CD4-positive, alpha-beta T cell treated with Interleukin-4 for 4 hours (primary cell): ENCODE results near the gene UCMA.
"Not testable (repeated sequence)": the region's sequence is repeated elsewhere in the genome, so short reads cannot be mapped to it uniquely, and the experiment has no call there.

Source experiments
- DNase-seq: peaks from one replicate; pipeline ENCODE4 v3.0.0-alpha.2; 2020

The UCMA gene, protein sequence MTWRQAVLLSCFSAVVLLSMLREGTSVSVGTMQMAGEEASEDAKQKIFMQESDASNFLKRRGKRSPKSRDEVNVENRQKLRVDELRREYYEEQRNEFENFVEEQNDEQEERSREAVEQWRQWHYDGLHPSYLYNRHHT

DNA sequence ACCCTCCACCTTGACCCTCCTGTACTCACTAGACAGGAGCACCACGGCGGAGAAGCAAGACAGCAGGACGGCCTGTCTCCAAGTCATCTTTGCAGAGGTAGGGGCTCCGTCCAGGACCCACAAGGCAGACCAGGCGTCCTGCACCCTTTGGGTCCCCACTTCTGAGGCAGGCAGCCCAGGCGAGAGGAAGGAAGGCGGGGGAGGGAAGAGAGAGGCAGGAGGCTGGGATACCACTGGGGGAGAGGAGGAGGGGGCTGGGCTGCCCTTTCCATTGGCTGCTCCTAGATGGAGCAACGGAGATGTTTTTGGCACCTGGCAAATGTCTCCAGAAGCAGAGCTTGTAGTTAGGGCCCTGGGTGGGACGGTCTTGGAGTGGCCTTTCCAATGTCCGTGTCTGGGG, at the start of gene UCMA:
Gene UCMA (minus strand): TSS at position 203 of the 400 bp plus-strand sequence. CDS start 116 bp downstream, at position 87.
- DNase-seq, result no peak

DNA sequence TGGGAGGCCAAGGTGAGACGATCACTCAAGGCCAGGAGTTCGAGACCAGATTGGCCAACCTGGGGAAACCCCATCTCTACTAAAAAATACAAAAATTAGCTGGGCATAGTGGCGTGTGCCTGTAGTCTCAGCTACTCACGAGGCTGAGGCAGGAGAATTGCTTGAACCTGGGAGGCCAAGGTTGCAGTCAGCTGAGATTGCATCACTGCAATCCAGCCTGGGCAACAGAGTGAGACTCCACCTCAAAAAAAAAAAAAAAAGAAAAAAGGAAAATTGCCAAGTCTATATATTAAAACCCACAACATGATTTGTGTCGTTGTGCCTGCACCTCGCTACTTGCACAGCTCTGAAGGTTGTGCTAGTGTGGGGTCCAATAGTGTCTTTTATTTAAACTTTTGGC, 48.2 kb upstream of the UCMA start:
- not testable (repeated sequence) for DNase-seq

DNA sequence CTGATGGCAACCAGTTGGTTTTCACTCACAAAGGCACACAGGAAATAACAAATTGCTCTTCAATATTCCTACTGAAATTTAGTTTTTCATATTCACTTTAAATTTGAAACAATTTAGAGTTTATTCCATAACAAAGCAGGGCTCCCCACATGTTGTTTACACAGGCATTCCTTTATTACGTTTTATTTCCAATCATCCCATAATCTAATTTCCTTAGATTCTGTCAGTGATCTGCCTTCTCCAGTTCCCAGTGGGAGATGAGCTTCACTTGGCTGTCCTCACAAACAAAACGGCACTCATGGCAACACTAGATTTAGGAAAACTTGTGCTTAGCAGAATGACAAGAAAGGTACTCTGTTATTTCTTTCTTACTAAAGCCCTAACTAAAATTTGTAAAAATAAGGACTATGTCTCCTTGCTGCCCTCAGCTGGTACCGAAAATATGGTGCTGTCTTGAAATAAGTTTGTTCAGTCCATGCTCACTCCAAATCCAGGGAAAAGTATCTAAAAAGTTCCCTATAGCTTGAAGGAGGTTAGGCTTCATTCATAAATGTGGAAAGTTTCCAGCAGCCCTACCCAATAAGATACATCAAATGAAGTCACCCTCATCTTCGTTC, 42.7 kb upstream of the UCMA start:
- no peak for DNase-seq

DNA sequence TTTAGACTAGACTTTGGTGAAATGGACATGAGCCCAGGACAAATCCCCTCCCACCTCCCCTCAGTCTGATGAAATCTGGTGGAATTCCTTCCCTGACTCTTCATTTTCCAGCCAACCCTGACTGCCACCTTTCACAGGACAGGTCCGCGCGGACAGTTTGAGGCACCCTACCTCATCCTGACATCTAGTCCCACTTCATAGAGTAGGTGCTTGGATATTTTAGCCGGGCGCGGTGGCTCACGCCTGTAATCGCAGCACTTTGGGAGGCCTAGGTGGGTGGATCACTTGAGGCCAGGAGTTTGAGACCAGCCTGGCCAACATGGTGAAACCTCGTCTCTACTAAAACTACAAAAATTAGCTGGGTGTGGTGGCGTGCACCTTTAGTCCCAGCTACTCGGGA, 42.0 kb upstream of the UCMA start:
- not testable (repeated sequence) for DNase-seq

DNA sequence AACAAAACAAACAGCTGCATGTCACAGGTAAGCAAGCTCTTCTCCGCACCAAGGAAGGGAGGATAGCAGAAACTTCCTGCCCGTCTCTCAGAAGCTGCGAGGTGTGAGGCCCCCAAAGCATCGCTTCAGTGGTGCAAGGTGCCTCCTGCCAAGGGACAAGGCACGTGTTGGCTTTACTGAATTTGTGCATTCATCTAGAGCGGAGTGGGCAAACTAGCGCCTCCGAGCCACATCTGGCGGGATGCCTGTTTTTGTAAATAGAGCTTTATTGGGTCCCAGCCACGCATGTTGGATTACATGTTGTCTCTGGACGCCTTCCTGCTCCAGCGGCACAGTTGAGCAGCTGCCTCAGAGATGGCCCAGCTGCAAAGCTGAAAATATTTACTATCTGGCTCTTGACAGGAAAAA, 38.0 kb upstream of the UCMA start:
- no peak for DNase-seq

DNA sequence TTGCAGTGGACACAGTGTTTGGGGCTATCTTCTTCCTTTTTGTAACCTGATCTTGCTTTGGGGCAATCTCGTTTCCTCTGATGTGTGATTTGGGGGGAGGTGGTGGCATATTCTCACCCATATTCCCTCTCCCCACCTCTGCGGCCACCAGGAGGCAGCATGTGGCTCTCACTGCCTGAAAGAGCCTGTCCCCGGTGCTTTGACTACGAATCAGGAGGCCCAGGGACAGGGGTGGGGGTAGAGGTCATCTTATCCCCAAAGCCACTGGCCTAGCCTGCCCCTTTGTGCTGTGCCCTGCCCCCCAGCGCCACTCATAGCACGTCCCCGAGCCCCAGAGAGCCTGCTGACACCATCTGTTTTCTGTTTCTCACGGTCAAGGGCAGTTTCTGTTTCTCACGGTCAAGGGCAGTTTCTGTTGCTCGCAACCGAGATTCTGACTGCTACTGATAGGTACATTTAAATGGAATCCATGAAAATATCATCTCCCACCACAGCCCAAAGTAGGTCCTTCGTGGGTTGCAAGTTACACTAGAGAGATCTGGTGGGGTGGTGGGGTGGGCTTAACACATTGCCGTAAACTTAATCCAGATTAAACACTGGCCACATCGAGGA, 37.5 kb upstream of the UCMA start:
- peak; percentile 35 for DNase-seq

DNA sequence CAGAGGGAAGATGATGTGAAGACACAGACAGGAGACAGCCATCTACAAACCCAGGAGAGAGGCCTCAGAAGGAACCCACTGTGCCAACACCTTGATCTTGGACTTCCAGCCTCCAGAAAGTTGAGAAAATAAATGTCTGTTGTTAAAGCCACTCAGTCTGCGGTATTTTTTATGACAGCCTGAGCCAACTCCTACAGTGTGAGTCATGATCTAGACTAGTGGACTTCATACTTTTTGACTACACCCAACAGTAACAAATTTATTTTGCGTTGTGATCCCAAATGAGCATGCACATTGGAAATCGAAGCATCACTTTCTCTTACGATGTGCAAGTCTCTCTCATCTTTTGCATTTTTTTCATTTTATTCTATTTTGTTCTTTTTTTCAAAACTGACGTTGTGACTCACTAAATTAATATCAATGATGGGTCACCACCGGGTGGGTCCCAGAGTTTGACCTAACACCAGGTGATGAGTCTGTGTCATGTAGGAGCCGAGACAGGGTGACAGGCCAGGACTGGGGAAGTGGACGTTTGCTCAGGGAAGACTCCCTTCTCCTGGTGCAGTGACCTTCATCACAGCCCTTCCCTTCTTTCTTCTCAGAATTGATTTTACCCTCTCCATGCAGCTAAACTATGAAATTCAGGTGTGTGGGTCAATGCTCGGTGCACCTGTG, 36.8 kb upstream of the UCMA start:
- DNase-seq, result no peak

DNA sequence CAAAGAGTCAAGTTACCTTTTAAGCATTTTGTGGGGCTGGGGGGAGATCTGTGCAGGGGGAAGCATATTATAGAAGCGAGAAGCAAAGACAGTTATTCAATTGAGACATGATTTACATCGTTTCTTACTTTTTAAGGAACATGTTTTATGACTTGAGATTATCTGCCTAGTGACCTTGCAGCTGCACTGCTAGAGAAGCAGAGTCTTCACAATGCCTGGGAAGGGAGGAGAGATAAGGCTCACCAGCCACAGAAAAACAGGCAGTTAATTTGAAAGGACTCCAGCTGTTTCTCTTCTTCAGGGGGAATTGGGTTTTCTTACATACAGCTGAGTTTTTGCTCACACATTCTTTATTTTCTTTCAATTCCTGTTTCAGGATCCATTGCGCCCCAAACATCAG, 34.7 kb upstream of the UCMA start:
- DNase-seq, result no peak

DNA sequence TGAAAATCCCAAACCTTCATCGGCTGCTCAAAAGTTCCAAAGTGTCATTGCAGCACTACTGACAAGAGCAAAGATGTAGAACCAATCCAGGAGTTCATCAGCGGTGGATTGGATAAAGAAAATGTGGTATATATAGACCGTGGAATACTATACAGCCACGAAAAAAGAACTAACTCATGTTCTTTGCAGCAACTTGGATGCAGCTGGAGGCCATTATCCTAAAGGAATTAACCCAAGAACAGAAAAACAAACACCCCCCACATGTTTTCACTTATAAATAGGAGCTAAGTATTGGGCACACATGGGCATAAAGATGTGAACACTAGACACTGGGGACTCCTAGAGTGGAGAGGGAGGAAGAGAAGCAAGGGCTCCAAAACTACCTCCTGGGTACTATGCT, 34.1 kb upstream of the UCMA start:
- no peak for DNase-seq

DNA sequence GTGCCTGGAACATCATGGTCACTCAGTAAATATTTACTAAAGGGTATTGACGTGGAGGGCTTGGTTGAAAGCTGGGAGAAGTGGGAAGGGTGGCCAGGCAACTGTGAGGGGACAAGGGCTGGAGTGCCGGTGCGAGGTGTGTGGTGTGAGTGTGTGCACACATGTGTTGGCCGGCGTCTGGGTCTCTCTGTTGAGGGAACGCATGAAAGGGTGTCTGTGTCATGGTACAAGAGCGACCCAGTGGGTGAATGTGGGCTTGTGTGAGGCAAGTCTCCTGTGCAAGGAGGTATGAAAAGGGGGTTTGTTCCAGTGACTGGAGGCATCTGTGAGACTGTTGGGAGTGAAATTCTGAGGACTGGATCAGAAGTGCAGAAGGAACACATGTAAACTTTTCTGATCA, 29.4 kb upstream of the UCMA start:
- DNase-seq, result no peak

DNA sequence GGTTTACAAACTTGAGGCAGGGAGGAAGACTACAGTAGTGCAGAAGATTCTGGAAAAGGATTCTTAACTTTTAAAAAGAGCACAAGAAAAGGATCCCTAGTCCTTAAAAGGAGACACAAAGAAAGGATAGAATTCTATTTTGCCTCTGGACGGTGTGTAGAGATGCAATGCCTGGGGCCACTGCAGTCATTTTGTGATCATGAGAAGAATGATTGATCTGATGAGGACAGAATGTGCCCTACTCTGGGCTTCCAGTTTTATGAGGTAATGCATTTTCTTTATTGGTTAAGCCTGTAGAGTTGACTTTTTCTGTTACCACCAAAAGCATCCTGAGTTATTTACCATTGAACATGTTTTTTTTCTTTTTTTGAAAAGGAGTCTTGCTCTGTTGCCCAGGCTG, 28.3 kb upstream of the UCMA start:
- DNase-seq, result no peak

DNA sequence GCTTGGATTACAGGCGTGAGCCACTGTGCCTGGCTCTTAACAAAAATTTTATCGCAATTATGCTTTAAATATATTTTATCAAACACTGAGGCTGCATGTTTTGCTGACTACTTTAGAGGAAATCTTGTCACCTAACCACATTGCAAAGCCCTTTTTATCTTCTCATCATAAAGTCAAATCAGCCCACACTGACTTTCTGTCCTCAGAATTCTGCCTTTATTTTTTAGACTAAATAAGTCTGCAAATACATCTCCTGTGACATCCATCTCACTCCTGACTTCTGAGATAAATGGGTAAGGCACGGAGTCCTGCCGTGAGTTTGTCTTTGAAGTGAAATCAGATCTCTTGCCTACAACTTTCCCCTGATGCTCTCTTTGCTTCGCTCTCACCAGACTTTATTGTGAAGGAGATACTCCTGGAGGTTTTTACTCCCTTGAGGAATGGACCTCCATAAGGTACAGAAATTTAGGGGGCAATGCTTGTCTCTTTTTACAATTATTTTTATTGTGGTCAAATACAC, 23.5 kb upstream of the UCMA start:
- no peak for DNase-seq

DNA sequence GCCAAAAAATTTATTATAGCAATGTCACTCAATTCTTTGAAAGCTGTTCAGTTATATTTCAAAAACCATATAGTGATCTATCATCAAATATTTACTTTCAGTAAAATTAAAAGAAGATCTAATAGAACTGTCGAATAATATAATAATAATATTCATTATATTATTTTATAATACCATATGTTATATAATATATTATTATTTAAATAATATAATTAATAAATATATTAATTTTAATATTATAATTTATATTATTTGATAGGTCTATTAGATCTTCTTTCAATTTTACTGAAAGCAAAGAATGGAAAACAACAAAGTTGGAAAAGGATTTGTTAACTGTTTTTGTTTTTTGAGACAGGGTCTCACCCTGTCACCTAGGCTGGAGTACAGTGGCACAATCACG, 22.5 kb upstream of the UCMA start:
- no peak for DNase-seq

DNA sequence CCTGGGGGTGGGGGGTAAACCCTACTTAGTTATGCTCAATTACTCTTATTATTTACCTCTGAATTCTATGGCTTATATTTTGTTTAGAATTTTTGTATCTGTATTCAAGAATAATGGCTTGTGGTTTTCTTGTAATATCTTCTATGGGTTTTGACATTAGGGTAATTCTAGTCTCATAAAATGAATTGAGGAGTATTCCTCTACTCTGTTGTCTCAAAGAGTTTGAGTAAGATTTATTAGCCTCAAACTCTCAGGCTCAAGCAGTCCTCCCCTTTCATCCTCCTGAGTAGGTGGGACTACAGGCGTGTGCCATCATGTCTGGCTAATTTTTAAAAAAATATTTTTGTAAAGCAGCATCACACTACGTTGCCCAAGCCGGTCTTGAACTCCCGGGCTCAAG, 19.6 kb upstream of the UCMA start:
- DNase-seq, result no peak

DNA sequence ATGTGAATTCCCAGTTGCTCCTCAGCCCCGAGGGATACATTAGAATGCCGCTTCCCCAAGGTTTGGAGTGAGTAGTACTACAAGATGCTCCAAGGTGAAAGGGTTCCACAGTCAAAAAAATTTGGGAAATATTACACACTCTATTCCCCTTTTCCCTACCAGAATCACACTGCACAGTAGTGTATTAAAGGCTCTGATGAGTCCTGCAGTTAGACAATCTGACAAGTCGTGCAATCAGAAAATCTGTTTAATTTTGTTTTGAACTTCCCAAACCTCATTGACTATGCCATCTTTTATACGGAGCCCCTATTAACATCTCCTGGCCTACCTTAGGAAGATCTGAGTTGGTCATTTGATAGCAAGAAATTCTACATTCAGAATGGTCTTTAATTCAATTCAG, 13.6 kb upstream of the UCMA start:
- no peak for DNase-seq

DNA sequence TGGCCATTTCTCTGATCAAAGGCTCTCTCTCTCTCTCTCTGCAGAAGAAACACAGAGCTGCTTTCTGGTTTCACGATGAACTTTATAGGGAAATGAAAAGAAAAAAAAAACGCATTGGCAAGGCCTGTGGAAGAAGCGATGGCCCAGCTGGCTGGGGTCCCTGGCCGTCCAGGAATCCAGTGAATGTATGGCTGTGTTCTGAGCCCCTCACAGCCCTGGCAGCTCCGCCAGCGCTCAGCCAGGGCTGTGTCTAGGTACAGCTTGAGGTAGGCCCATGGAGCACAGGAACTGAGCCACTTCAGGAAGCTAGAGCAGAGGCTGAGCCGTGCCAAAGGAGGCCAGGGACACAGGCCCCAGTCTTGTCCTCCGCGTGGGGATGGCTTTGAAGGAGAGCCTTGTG, 13.1 kb upstream of the UCMA start:
- DNase-seq, result no peak

DNA sequence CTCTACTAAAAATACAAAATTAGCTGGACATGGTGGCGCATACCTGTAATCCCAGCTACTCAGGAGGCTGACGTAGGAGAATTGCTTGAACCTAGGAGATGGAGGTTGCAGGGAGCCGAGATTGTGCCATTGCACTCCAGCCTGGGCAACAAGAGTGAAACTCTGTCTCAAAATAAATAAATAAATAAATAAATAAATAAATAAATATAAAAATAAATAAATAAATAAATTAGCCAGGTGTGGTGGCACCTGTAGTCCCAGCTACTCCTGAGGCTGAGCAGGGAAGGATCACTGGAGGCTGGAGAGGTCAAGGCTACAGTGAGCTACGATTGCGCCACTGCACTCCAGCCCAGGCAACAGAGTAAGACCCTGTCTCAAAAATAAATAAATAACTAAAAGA, 8.1 kb upstream of the UCMA start:
- DNase-seq, result not testable (repeated sequence)

DNA sequence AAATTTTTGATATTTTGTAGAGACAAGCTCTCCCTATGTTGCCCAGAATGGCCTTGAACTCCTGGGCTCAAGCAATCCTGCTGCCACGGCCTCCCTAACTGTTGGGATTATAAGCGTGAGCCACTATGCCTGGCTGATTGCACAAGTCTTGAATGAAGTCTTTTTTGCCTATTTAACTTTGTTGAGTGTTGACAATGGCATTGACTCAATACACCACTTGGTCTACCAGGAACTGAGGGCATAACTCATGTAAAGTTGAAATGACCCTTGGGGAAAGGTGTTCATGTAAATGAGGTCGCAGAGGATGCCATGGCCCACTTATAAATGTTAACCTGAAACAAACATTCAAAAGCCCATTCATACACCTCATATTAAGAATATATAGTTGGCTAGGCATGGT, 7.4 kb upstream of the UCMA start:
- no peak for DNase-seq

DNA sequence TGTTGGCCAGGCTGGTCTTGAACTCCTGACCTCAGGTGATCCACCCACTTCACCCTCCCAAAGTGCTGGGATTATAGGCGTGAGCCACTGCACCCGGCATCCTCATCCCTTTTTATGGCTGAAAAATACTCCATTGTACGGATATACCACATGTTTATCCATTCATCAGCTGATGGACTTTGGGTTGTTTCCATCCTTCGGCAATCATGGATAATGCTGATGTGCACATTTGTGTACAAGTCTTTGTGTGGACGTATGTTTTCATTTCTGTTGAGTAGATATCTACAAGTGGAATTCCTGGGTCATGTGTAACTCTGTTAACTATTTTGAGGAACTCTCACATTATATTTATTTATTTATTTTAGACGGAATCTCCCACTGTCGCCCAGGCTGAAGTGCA, 5.7 kb upstream of the UCMA start:
- DNase-seq, result no peak

DNA sequence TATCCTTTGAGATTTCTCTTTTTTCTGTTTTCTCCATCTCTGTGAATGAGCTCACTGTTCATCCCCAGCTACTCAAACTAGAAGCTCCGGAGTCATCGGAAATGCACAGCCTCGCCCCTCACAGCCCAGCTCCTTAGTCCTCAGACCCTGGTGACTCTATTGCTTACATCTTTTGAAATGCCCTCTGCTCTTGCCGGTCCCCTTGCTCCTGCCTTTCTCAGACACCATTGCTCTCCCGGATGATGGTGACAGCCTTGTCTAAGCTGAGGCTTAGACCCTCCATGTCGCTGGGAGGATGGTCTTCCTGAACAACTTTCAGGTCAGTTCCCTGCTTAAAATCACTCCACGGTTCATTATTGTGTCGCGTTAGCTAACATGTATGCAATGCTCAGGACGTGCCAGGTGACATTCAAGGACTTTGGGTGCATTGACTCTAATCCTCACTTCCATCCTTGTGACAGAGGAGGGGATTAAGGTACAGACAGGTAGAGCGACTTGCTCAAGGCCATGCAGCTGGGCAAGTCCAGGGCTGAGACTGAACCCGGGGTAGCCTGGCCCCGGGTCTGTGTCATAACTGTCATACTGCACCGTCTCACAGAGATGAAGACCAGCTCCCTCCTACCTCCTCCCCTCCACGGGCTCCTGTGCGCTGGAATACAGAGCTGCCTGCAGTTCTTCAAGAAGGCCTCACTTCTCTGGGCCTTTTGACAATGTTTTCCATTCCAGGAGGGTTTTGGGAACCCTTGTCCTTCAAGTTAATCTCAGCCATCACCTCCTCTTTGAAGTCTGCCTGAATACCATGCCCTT, 4.3 kb upstream of the UCMA start:
- no peak for DNase-seq

DNA sequence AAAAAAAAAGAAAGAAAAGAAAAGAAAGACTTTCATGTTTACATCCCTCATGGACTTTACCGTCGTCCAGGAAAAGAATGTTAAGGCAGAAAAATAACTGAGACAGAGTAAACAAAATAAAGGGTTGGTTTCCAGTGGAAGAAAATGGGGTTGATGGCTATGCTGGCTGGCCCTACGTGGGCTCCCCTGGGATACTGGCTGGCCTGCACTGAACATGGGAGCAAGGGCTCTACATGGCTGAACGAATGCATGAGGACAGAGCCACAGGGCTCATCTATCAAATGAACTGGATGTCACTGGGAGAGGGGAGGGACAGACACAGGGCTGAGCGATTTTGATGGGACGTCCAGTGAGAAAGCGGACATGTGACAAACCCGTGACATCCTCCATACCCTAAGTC, 2.5 kb upstream of the UCMA start:
- no peak for DNase-seq

DNA sequence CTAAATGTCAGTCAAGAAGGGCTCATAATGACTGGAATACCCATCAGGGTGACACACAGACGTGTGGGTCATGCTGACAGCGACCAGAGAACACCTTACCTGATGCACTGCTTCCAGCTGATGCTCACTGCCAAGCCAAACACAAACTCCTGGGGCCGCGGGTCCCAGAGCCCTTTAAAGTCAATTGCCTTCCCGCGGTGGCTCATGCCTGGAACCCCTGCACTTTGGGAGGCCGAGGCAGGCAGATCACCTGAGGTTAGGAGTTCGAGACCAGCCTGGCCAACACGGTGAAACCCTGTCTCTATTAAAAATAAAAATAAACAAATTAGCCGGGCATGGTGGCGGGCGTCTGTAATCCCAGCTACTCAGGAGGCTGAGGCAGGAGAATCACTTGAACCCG, 562 bp upstream of the UCMA start:
- DNase-seq, result not testable (repeated sequence)

DNA sequence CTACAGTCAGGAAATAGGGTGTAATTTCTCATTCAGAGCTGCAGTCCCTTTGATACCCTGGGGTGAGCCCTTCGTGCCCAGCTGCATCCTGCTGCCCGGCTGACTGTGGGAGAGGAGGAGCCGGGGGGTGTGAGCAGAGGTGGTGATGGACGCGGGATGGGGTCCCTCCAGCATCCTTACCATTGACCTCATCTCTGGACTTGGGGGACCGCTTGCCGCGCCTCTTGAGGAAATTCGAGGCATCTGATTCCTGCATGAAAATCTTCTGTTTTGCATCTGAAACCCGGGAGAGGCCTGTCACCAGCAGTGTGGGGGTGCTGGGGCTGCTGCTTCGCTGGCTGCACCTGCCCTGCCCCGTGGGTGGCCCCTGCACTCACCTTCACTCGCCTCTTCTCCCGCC, 816 bp downstream of the UCMA start:
- DNase-seq, result no peak
